ENCODE data around the gene USP43.

GRCh38 chr17:9643611-9644010 lies 1.7 kb upstream of the USP43 start:
- TF ChIP-seq CTCF (IDR thresholded peaks at IDR 0.05; ENCODE audit: low read depth, low read length) (no peak), POLR2A (IDR thresholded peaks at IDR 0.05; ENCODE audit: extremely low read depth, insufficient read length) (no peak), MAX (IDR thresholded peaks at IDR 0.05; ENCODE audit: low read depth, low read length) (no peak)
